HG03039 (cell line): ENCODE data around the gene SLC38A11.

Source experiments
- ATAC-seq: cut with Tn5 transposase; IDR thresholded peaks from one replicate; pipeline ENCODE4 v1.9.1; 2021; ENCODE audit warnings: mild to moderate bottlenecking, moderate library complexity; ENCODE audit not compliant: unreplicated experiment

Gene SLC38A11

GRCh38 chr2:164847291-164847690, 108.0 kb downstream of the SLC38A11 start:
- no peak for ATAC-seq

DNA sequence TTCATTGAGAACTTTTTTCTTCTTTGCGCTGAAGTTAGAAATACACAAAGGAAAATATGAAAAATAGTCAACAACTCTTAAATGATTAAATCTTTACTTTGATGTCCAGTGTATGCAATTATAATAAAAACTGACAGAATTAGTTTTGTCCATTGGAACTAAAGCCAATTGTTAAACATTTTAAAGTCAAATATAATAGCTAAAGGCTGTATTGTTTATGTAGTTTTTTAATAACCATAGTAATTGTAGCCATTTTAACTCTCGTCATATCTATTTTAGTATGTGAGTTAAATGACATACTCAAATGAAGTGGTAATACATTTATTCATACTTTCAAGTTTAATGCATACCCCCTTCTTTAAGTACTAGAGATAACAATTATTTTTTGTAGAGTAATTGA, 109.0 kb downstream of the SLC38A11 start:
- ATAC-seq: no peak
